Measurements from ENCODE around the gene EBI3. TPM values are rescaled to one million over a fixed set of nuclear protein-coding genes. Genes with fewer than 3 reads are reported as not detected.
"Not testable (repeated sequence)": the region's sequence is repeated elsewhere in the genome, so short reads cannot be mapped to it uniquely, and the experiment has no call there.

Gene EBI3
- total RNA-seq, 2 donors from 2014 or later, result 3.0 to 5.7 TPM

GRCh38 chr19:4233282-4233853, 4.0 kb downstream of the EBI3 start:
- Histone ChIP-seq H3K4me3 (no peak overlapping the region), H3K36me3 (no peaks in the 10 kb centered on the region), H3K9me3 (no peaks in the 10 kb centered on the region), H3K27ac (no peak overlapping the region), H3K27me3 (replicated peaks; ENCODE audit: insufficient read depth) (peaks cover 5% of the 10 kb centered on the region), H3K4me1 (replicated peaks) (no peaks in the 10 kb centered on the region)
- TF ChIP-seq POLR2A (IDR thresholded peaks at IDR 0.05) (no peak), POLR2AphosphoS5 (IDR thresholded peaks at IDR 0.05) (no peak), CTCF (IDR thresholded peaks at IDR 0.05) (peak in 3 of 4 experiments; percentile 10 to 38 (median 35))
- WGBS, result 28% methylated on average over 11 of the region's 11 CpGs
- intact Hi-C loops (cut with DNase I), result no loop called here
- DNase-seq (ENCODE audit: low spot score), result no peak

DNA sequence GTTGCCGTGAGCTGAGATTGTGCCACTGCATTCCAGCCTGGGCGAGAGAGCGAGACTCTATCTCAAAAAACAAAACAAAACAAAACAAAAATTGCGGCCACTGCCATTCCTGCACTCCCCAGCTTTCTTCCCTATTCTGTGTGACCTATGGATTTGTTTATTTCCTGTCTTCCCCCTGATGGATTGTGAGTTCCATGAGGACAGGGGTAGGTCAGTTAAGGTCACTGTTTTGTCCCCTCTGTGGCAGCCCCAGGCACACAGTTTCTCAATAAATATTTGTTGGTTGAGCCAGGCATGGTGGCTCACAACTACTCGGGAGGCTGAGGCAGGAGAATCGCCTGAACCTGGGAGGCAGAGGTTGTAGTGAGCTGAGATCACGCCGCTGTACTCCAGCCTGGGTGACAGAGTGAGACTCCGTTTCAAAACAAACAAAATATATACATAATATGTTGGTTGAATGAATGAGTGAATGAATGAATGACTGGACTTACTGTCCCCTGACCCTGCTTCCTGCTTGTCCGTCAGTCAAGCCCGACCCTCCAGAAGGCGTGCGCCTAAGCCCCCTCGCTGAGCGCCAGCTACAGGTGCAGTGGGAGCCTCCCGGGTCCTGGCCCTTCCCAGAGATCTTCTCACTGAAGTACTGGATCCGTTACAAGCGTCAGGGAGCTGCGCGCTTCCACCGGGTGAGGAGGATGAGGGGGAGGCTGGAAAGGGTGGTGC, 5.0 kb downstream of the EBI3 start:
- WGBS, result 46% methylated on average over 21 of the region's 21 CpGs
- DNase-seq (ENCODE audit: low spot score), result no peak
- no peak for TF ChIP-seq POLR2A (IDR thresholded peaks at IDR 0.05)
- TF ChIP-seq POLR2AphosphoS5 (IDR thresholded peaks at IDR 0.05), result no peak
- TF ChIP-seq CTCF (IDR thresholded peaks at IDR 0.05), result no peak
- no peaks in the 10 kb centered on the region for H3K4me1 ChIP-seq (replicated peaks)
- no peaks in the 10 kb centered on the region for H3K9me3 ChIP-seq
- intact Hi-C loops (cut with DNase I), result no loop called here
- no peak overlapping the region for H3K4me3 ChIP-seq
- H3K27me3 ChIP-seq (replicated peaks; ENCODE audit: insufficient read depth), result peaks cover 5% of the 10 kb centered on the region
- no peak overlapping the region for H3K27ac ChIP-seq
- no peaks in the 10 kb centered on the region for H3K36me3 ChIP-seq

- Histone ChIP-seq H3K9me3 (no peaks in the 10 kb centered on the region), H3K27me3 (replicated peaks; ENCODE audit: insufficient read depth) (peaks cover 5% of the 10 kb centered on the region), H3K27ac (no peak overlapping the region), H3K4me3 (no peak overlapping the region), H3K4me1 (replicated peaks) (no peaks in the 10 kb centered on the region), H3K36me3 (no peaks in the 10 kb centered on the region)
- WGBS, result 67% methylated on average over 13 of the region's 13 CpGs
- intact Hi-C loops (cut with DNase I), result no loop called here
- no peak for DNase-seq (ENCODE audit: low spot score)
- TF ChIP-seq POLR2A (IDR thresholded peaks at IDR 0.05), result no peak
- TF ChIP-seq CTCF (IDR thresholded peaks at IDR 0.05), result no peak
- no peak for TF ChIP-seq POLR2AphosphoS5 (IDR thresholded peaks at IDR 0.05)
These were observed 5.5 kb downstream of the EBI3 start for GRCh38 chr19:4234862-4235201.

GRCh38 chr19:4237510-4237909, 8.2 kb downstream of the EBI3 start:
- H3K27me3 ChIP-seq (replicated peaks; ENCODE audit: insufficient read depth); H3K4me3 ChIP-seq; DNase-seq (ENCODE audit: low spot score); H3K4me1 ChIP-seq (replicated peaks); H3K36me3 ChIP-seq; intact Hi-C loops (cut with DNase I); H3K27ac ChIP-seq; H3K9me3 ChIP-seq: not testable (repeated sequence)
- WGBS, result 92% methylated on average over 16 of the region's 16 CpGs

- Histone ChIP-seq H3K9me3 (no peaks in the 10 kb centered on the region), H3K27me3 (replicated peaks; ENCODE audit: insufficient read depth) (no peaks in the 10 kb centered on the region), H3K4me1 (replicated peaks) (no peaks in the 10 kb centered on the region), H3K4me3 (no peak overlapping the region), H3K36me3 (no peaks in the 10 kb centered on the region), H3K27ac (no peak overlapping the region)
- TF ChIP-seq POLR2A (IDR thresholded peaks at IDR 0.05), result no peak
- no peak for TF ChIP-seq CTCF (IDR thresholded peaks at IDR 0.05)
- no peak for TF ChIP-seq POLR2AphosphoS5 (IDR thresholded peaks at IDR 0.05)
- DNase-seq (ENCODE audit: low spot score), result no peak
- WGBS, result 83% methylated on average over 4 of the region's 4 CpGs
- intact Hi-C loops (cut with DNase I), result no loop called here
These were observed 9.5 kb downstream of the EBI3 start for GRCh38 chr19:4238831-4239230.
